Duodenal mucosa (tissue), 2 donors: ENCODE results near the gene DAB1.

Experiments used
- H3K27ac ChIP-seq: one replicate; pipeline ENCODE4 v1.7.0; 2013; ENCODE audit warnings: low read depth, low read length
- H3K27me3 ChIP-seq, 2 donors: one replicate each; pipeline ENCODE4 v1.7.0; 2013; ENCODE audit warnings: low read length in 2 of 2, control low read depth in 1 of 2; ENCODE audit not compliant: insufficient read depth in 2 of 2, control insufficient read depth in 1 of 2
- H3K36me3 ChIP-seq, 2 donors: one replicate each; pipeline ENCODE4 v1.7.0; 2013; ENCODE audit warnings: low read length in 2 of 2, control low read depth in 1 of 2; ENCODE audit not compliant: insufficient read depth in 2 of 2, control insufficient read depth in 1 of 2
- H3K4me1 ChIP-seq, 2 donors: one replicate each; pipeline ENCODE4 v1.7.0; 2013; ENCODE audit warnings: low read length in 2 of 2, control low read depth in 1 of 2; ENCODE audit not compliant: insufficient read depth in 2 of 2, control insufficient read depth in 1 of 2
- H3K4me3 ChIP-seq, 2 donors: one replicate each; pipeline ENCODE4 v1.7.0; 2013; ENCODE audit warnings: low read length in 2 of 2, low read depth in 1 of 2
- H3K9ac ChIP-seq, 2 donors: one replicate each; pipeline ENCODE4 v1.7.0; 2013; ENCODE audit warnings: low read length in 2 of 2, low read depth in 1 of 2
- H3K9me3 ChIP-seq, 2 donors: one replicate each; pipeline ENCODE4 v1.7.0; 2013; ENCODE audit warnings: low read length in 2 of 2, control low read depth in 1 of 2; ENCODE audit not compliant: control insufficient read depth in 1 of 2

Gene DAB1

DNA sequence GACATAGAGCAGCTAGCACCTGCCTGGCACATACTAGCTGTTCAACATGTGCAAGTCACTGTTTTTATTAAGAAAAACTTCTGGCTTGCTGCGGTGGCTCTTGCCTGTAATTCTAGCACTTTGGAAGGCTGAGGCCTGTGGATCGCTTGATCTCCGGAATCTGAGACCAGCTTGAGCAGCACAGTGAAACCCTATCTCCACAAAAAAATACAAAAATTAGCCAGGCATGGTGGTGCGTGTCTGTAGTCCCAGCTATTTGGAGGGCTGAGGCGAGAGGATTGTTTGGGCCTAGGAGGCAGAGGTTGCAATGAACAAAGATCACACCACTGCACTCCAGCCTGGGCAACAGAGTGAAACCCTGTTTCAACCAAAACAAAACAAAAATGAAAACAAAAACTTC lies 430.4 kb downstream of the DAB1 start:
- Histone ChIP-seq H3K4me1 (no peaks in the 10 kb centered on the region), H3K9me3 (no peaks in the 10 kb centered on the region), H3K27me3 (peaks cover 0 to 4% of the 10 kb centered on the region in 2 donors), H3K9ac (no peak overlapping the region), H3K36me3 (no peaks in the 10 kb centered on the region), H3K27ac (no peak overlapping the region), H3K4me3 (no peak overlapping the region)

DNA sequence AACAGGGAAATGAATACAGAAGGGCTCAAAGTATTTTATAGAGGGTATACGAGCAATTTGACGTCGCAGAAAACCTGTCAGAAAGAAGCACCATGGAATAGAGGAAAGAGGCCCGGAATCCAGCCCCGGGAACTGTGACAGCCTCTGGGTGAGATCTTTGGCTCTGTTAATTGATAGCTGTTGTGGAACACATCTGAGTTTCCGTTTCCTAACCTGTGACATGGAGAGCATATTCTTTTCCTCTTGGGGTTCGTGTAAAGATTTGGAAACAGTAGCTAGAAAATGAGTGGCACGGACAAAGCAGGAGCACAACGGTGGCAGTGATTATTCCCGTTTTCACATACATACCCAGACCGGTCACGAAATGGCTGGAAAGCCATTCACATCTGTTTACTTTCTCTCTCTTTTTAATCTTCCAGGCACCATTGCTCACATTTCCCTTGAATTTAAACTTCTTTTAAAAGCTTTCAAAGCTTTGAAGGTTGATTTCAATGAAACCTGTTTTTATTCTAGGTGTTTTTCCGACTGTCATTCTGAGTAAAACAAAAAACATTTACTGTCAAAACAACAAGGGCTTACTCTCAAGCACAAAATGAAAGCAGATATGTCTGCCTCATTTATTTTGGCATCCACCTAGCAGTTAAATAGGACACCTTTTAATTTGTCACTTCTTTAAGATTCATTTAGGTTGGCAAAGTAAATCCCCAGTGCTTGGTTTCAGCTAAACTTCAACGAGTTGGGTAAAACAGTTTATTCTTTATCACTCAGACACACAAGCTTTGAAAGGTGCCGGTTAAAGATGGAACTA lies 431.3 kb downstream of the DAB1 start:
- Histone ChIP-seq H3K27ac (no peak overlapping the region), H3K9ac (no peak overlapping the region), H3K4me3 (no peak overlapping the region), H3K36me3 (no peaks in the 10 kb centered on the region), H3K4me1 (no peaks in the 10 kb centered on the region), H3K27me3 (peaks cover 0 to 4% of the 10 kb centered on the region in 2 donors), H3K9me3 (no peaks in the 10 kb centered on the region)

DNA sequence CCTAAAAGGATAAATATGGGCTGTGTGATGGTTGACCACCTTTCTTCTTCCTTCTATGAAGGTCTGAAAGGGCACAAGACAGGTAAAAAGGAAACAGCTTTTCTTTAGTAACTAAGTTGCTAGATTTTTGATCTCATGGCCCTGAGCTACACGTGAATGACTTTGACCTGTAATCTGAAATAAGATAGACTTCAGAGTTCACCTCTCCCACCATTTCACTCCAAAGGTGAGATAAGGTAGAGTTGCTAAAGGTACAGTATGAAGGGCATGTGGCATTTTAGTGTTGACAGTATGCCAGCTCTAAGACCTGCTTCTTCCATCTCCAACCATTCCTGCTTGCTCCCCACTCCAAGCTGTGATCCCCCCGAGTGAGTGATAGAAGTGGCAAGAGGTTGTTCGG lies 432.3 kb downstream of the DAB1 start:
- Histone ChIP-seq H3K27ac (no peak overlapping the region), H3K9ac (no peak overlapping the region), H3K36me3 (no peaks in the 10 kb centered on the region), H3K4me3 (no peak overlapping the region), H3K4me1 (no peaks in the 10 kb centered on the region), H3K9me3 (no peaks in the 10 kb centered on the region), H3K27me3 (peaks cover 0 to 4% of the 10 kb centered on the region in 2 donors)

DNA sequence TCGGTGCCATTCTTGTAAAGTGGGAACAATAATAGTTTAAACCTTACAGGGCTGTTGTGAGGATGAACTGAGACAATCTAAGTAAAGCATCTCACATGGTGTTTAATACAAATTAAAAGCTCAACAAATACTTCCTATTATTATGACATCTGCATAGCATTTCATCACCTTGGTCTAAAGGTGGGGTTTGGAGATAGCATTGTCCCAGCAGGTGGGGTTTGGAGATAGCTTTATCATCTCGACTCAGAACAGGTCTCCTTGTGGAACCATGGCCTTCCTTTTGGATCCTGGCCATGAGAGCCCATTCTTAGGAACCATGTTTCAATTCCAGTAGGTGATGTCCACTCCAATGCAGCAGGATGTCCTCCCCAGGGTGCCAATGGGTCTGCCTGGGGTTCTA lies 437.5 kb downstream of the DAB1 start:
- H3K9ac ChIP-seq = no peak overlapping the region
- H3K4me3 ChIP-seq = no peak overlapping the region
- H3K36me3 ChIP-seq = no peaks in the 10 kb centered on the region
- no peaks in the 10 kb centered on the region for H3K9me3 ChIP-seq
- H3K4me1 ChIP-seq = no peaks in the 10 kb centered on the region
- no peaks in the 10 kb centered on the region for H3K27me3 ChIP-seq
- no peak overlapping the region for H3K27ac ChIP-seq

DNA sequence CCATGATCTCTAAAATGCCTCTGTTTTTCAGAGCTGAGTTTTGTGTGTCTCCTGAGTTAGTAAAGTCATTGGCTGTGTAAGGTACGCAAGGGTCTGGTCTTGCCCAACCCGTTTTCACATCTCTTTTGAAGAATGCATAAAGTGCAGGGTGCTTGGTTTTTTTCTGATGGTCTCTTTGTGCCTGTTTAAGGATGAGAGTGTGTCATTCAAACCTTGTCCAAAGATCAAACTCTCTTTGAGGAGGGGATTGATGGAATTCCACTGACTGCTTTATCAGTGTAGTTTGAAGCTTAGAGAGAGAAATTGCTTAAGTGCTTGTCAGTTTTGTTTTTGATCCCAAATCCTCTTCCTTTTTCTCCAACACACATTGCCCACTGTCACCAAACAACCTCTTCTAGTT lies 438.0 kb downstream of the DAB1 start:
- Histone ChIP-seq H3K9me3 (no peaks in the 10 kb centered on the region), H3K9ac (no peak overlapping the region), H3K27me3 (no peaks in the 10 kb centered on the region), H3K4me1 (no peaks in the 10 kb centered on the region), H3K27ac (no peak overlapping the region), H3K4me3 (no peak overlapping the region), H3K36me3 (no peaks in the 10 kb centered on the region)

DNA sequence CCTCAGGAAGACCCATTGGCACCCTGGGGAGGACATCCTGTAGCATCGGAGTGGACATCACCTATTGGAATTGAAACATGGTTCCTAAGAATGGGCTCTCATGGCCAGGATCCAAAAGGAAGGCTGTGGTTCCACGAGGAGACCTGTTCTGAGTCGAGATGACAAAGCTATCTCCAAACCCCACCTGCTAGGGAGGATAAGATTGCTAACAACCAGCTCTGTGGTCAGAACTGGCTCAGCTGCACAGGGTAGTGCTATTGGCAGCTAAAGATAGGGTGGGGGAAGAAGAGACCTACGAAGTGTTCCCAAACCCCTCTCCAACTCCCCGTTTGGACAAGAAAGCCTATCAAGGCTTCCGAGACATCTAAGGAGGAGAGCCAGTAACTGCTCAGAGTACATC lies 440.4 kb downstream of the DAB1 start:
- Histone ChIP-seq H3K27me3 (no peaks in the 10 kb centered on the region), H3K9me3 (no peaks in the 10 kb centered on the region), H3K27ac (no peak overlapping the region), H3K9ac (no peak overlapping the region), H3K4me3 (no peak overlapping the region), H3K4me1 (no peaks in the 10 kb centered on the region), H3K36me3 (no peaks in the 10 kb centered on the region)

DNA sequence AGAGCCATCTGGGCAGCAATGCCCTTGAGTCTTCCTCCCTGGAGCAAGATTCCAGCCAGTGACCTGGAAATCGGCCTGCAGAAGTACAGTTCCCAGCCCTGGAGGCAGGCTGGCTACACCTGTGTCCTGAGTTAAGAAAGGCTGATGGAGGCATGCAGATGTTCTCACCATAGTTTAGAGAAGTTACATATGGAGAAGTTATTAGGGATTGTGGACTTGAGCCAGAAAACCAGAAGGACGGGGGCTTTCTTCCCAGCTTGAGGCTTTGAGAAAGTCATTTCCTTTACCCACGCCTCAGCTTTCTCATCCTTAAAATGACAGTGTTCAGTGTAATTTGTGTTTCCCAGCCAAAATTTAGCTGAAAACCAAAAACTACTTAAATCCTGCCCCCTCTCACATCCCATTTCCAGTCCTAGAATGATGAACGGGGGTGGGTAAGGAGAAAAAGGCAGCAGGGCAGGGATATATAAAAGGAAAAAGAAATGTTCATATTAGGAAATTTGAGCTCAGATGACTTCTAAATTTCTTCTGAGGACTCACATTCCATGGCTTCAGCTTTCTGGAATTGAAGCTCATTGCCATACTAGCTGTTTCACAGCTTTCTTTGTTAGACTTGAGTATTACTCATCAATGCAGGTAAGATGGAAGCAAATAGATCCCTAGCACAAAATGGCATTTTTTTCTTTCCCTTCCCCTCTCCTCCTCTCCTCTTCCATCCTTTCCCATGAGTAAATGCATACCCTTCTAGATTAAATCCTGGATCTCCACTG lies 443.7 kb downstream of the DAB1 start:
- H3K9me3 ChIP-seq = no peaks in the 10 kb centered on the region
- no peaks in the 10 kb centered on the region for H3K27me3 ChIP-seq
- H3K4me1 ChIP-seq = no peaks in the 10 kb centered on the region
- H3K9ac ChIP-seq = no peak overlapping the region
- no peaks in the 10 kb centered on the region for H3K36me3 ChIP-seq
- no peak overlapping the region for H3K27ac ChIP-seq
- H3K4me3 ChIP-seq = no peak overlapping the region

DNA sequence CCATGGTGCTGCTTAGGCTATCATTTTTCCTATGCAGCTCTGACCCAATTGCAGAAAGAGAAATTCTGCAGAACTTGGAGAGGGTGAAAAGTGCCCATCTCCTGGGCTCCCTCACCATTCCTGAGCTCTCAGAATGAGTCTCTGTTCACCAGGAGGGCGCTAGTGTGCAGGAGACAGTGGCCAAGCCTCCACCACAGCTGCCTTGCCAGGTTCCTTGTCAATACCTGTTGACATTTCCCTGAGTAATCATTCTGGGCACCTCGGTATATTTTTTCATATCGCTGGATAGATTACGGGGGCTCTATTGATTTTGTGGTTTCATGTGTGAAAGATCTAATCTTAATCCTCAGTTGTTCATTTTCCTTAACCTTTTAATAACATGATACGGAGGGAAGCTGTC lies 445.0 kb downstream of the DAB1 start:
- Histone ChIP-seq H3K27ac (no peak overlapping the region), H3K9ac (no peak overlapping the region), H3K4me1 (no peaks in the 10 kb centered on the region), H3K4me3 (no peak overlapping the region), H3K27me3 (no peaks in the 10 kb centered on the region), H3K36me3 (no peaks in the 10 kb centered on the region), H3K9me3 (no peaks in the 10 kb centered on the region)

DNA sequence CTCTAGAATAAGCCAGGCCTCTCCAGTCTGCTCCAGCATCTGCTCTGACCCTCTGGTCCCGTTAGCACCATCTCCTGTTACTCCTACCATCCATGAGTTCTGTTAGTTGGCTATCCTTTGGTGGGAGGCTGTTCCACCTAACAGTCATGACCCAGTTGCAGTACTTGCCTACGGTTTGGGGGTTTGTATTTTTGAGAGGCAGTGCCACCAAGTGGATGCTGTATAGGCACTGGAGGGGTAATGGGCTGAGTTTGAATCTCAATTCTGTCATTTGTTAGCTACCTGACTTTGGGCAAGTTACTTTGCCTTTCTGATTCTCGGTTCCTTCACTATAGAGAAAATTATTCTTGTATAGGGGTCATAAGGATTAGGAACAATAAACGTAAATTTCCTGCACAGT lies 445.9 kb downstream of the DAB1 start:
- H3K27ac ChIP-seq = no peak overlapping the region
- H3K4me3 ChIP-seq = no peak overlapping the region
- no peaks in the 10 kb centered on the region for H3K9me3 ChIP-seq
- H3K36me3 ChIP-seq = no peaks in the 10 kb centered on the region
- H3K9ac ChIP-seq = no peak overlapping the region
- no peaks in the 10 kb centered on the region for H3K4me1 ChIP-seq
- H3K27me3 ChIP-seq = no peaks in the 10 kb centered on the region

DNA sequence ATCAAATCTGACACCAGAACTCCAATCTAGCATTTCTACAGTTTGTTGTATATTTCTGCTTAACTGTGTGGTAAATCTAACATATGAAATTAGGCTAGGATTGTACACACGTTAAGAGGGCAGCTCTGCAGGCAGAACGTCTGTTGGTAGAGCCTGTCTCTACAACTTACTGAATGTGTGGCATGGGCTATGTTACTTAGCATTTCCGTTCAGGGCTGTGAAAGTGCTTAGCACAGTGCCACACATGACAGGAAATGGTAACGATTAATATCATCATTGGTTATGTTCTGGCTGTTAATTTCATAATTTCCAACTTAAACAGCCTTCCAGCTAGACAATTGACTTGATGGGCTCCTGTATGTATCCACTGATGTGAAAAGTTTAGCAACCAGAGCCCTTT lies 448.4 kb downstream of the DAB1 start:
- Histone ChIP-seq H3K27me3 (no peaks in the 10 kb centered on the region), H3K9me3 (no peaks in the 10 kb centered on the region)

More for the DNA sequence above, 448.4 kb downstream of the DAB1 start:
- Histone ChIP-seq H3K4me3 (no peak overlapping the region), H3K27ac (no peak overlapping the region), H3K4me1 (no peaks in the 10 kb centered on the region), H3K36me3 (no peaks in the 10 kb centered on the region), H3K9ac (no peak overlapping the region)
